Activated CD8-positive, alpha-beta memory T cell treated with anti-CD3 and anti-CD28 coated beads, Interleukin-2, amount 50 U/mL, for 4 hours (primary cell): ENCODE measurements around the gene PI4KA.

ENCODE experiments used
- DNase-seq: peaks from one replicate; pipeline ENCODE4 v3.0.0-alpha.2; 2020

PI4KA gene

GRCh38 chr22:20814221-20814808 is 44.3 kb downstream of the PI4KA start:
- no peak for DNase-seq

- DNase-seq, result no peak
Observed at GRCh38 chr22:20813056-20813455, 45.6 kb downstream of the PI4KA start.

GRCh38 chr22:20811971-20812660 is 46.5 kb downstream of the PI4KA start:
- no peak for DNase-seq

GRCh38 chr22:20811171-20811570 is 47.4 kb downstream of the PI4KA start:
- DNase-seq, result no peak

- peak; percentile 44 for DNase-seq
Observed at GRCh38 chr22:20810645-20811044, 48.0 kb downstream of the PI4KA start.

- no peak for DNase-seq
Observed at GRCh38 chr22:20809538-20810185, 48.9 kb downstream of the PI4KA start.

- DNase-seq, result no peak
Observed at GRCh38 chr22:20808844-20809243, 49.8 kb downstream of the PI4KA start.

GRCh38 chr22:20807315-20807752 is 51.3 kb downstream of the PI4KA start:
- DNase-seq, result no peak

GRCh38 chr22:20805972-20806471 is 52.6 kb downstream of the PI4KA start:
- no peak for DNase-seq

- DNase-seq, result no peak
Observed at GRCh38 chr22:20804650-20805049, 54.0 kb downstream of the PI4KA start.

- peak; percentile 34 for DNase-seq
Observed at GRCh38 chr22:20803696-20804324, 54.8 kb downstream of the PI4KA start.

- no peak for DNase-seq
Observed at GRCh38 chr22:20802922-20803553, 55.6 kb downstream of the PI4KA start.

GRCh38 chr22:20802452-20802851 is 56.2 kb downstream of the PI4KA start:
- DNase-seq, result no peak

GRCh38 chr22:20799449-20799848 is 59.2 kb downstream of the PI4KA start:
- DNase-seq, result no peak

GRCh38 chr22:20798974-20799373 is 59.6 kb downstream of the PI4KA start:
- DNase-seq, result no peak

GRCh38 chr22:20798218-20798617 is 60.4 kb downstream of the PI4KA start:
- no peak for DNase-seq

- DNase-seq, result no peak
Observed at GRCh38 chr22:20796731-20797130, 61.9 kb downstream of the PI4KA start.

GRCh38 chr22:20794650-20795413 is 63.8 kb downstream of the PI4KA start:
- no peak for DNase-seq

GRCh38 chr22:20793748-20794649 is 64.6 kb downstream of the PI4KA start:
- DNase-seq, result no peak

- DNase-seq, result no peak
Observed at GRCh38 chr22:20792966-20793728, 65.5 kb downstream of the PI4KA start.
